COLO668 (cell line): ENCODE measurements around the gene RAET1G.

Experiments
- DNase-seq: peaks from one replicate; lab custom pipeline; 2025; ENCODE audit not compliant: unreplicated experiment; lab: John Stamatoyannopoulos, UW

RAET1G gene

DNA sequence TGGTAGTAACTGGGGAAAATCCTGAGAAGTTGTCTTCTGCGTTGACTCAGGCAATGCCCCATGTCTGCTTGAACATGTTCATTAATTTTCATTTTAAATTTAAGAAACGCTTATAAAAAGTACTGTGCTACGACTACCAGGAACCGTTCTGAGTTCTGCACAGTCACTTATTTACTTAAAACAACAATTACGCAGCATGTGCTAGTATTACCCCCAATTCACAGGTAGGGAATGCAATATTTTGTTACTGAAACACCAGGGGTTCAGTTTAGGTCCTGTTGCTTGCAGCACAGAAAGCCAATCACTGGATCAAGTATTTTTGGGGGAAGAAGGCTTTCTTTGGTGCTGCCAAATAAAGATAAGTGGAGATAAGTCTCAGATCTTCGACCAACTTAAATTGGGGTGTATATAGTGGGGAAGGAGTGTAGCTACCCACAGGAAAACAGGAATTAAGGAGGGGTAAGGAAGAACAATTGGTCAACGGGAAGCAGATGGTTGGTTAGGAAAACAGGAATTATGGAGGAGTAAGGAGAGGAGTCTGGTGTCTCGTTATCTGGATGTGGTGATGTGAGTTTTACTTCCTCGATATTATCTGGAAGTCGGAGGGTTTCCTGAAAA, 53.5 kb downstream of the RAET1G start:
- DNase-seq: no peak

DNA sequence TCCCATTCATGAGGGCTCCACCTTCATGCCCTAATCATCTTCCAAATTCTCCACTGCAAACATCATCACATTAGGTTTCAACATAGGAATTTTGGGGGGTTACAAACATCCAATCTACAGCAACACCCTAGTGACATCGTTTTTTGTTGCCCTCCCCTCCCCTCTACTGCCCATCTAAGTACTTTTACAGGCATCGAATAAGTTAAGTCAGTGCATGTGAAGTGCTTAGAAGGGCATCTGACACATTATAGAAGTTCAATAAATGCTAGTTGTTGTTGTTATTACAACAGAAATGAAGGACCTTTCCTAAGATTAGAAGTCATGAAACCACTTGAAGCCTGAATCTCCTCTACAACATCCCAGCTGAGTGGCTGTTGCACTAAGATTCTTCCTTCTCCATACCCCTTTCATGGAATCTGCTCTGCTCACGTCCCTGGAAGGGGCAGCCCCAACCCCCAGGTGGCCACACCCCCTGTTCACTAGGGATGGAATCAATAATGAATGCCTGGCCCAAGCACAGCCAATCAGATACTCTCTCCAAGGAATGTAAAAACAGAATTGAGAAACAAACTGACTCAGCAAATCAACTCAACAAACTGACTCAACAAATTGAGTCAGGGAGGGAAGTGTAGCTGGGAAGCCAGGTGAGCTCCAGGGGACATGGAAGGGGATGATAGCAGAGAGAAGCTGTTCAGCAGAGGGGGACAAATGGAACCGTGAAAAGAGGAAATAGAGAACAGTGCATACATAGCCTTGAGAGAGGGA, 54.9 kb downstream of the RAET1G start:
- DNase-seq: no peak
